Activated T-cell treated with anti-CD3 and anti-CD28 coated beads, Interleukin-2, amount 50 U/mL, for 1 hour (primary cell): ENCODE data around the gene VWA7.
"Not testable (repeated sequence)": the region's sequence is repeated elsewhere in the genome, so short reads cannot be mapped to it uniquely, and the experiment has no call there.

Experiments used
- DNase-seq: peaks from one replicate; pipeline ENCODE4 v3.0.0-alpha.2; 2020

The VWA7 gene

GRCh38 chr6:31776989-31777666 lies at the start of gene VWA7:
VWA7 (minus strand) TSS chr6:31777328; CDS start chr6:31776779, 549 bp downstream.
- peak; percentile 68 for DNase-seq

GRCh38 chr6:31826793-31827285 lies 49.7 kb upstream of the VWA7 start:
- DNase-seq = peak; percentile 42

- DNase-seq = no peak
These were observed 48.4 kb upstream of the VWA7 start for GRCh38 chr6:31825553-31825952.

- not testable (repeated sequence) for DNase-seq
These were observed 46.6 kb upstream of the VWA7 start for GRCh38 chr6:31823592-31824196.

GRCh38 chr6:31822036-31822821 lies 45.1 kb upstream of the VWA7 start:
- peak; percentile 67 for DNase-seq

- peak; percentile 58 for DNase-seq
These were observed 44.3 kb upstream of the VWA7 start for GRCh38 chr6:31821301-31822035.

- not testable (repeated sequence) for DNase-seq
These were observed 43.3 kb upstream of the VWA7 start for GRCh38 chr6:31820399-31820798.

- DNase-seq = no peak
These were observed 42.8 kb upstream of the VWA7 start for GRCh38 chr6:31819871-31820299.

- DNase-seq = not testable (repeated sequence)
These were observed 40.9 kb upstream of the VWA7 start for GRCh38 chr6:31817929-31818511.

- peak; percentile 55 for DNase-seq
These were observed 40.2 kb upstream of the VWA7 start for GRCh38 chr6:31817133-31817928.

- DNase-seq = peak; percentile 61
These were observed 38.1 kb upstream of the VWA7 start, which contains the start of the genes HSPA1A and HSPA1L for GRCh38 chr6:31815025-31815838. HSPA1A (plus strand) TSS chr6:31815543; CDS start chr6:31815757, 214 bp downstream. HSPA1L (minus strand) TSS chr6:31815283; CDS start chr6:31811972, 3,311 bp downstream.

GRCh38 chr6:31814677-31815024 lies 37.5 kb upstream of the VWA7 start:
- peak; percentile 61 for DNase-seq

- no peak for DNase-seq
These were observed 36.3 kb upstream of the VWA7 start for GRCh38 chr6:31813465-31813849.

- DNase-seq = no peak
These were observed 34.5 kb upstream of the VWA7 start for GRCh38 chr6:31811645-31812044.

GRCh38 chr6:31808599-31808998 lies 31.5 kb upstream of the VWA7 start:
- DNase-seq = not testable (repeated sequence)

- peak; percentile 96 for DNase-seq
These were observed 29.5 kb upstream of the VWA7 start, which contains the start of gene LSM2 for GRCh38 chr6:31806470-31807272. LSM2 (minus strand) TSS chr6:31806966; CDS start chr6:31806757, 209 bp downstream.

- peak; percentile 28 for DNase-seq
These were observed 28.9 kb upstream of the VWA7 start for GRCh38 chr6:31805939-31806469.

GRCh38 chr6:31801031-31801927 lies 24.2 kb upstream of the VWA7 start:
- DNase-seq = not testable (repeated sequence)
